Measurements from ENCODE around the gene CLINT1. TPM values are rescaled to one million over a fixed set of nuclear protein-coding genes. Genes with fewer than 3 reads are reported as not detected.

Gene CLINT1
- total and polyA plus RNA-seq, 9 of the 15 experiments (the other 6 are each of a cell fraction or from before 2014, with no cell fraction given), result 23.6 to 125 (median 71.4) TPM

GRCh38 chr5:157744051-157745011, 114.6 kb downstream of the CLINT1 start (continued):
- TF ChIP-seq PRDM10 (IDR thresholded peaks at IDR 0.05; ENCODE audit: partially characterized antibody), result peak; percentile 61
- TF ChIP-seq MLLT1 (IDR thresholded peaks at IDR 0.05), result 0 out of 4 replicates have a peak, but pooled peaks have one; percentile 30 to 40
- 0 out of 2 replicates have a peak, but pooled peaks have one; percentile 47 for TF ChIP-seq THAP12 (CRISPR knock-in tag; IDR thresholded peaks at IDR 0.05)
- peak; percentile 67; the same call in 1 of the 2 replicates for TF ChIP-seq ZBTB2 (IDR thresholded peaks at IDR 0.05)
- no peak for TF ChIP-seq NR2C2 (CRISPR knock-in tag; IDR thresholded peaks at IDR 0.05)
- peak; percentile 21; the same call in 1 of the 2 replicates for TF ChIP-seq NR2C2 (tag; IDR thresholded peaks at IDR 0.05)
- peak; percentile 32; the same call in 1 of the 2 replicates for TF ChIP-seq ZBTB7A (IDR thresholded peaks at IDR 0.05; ENCODE audit: borderline replicate concordance, control insufficient read depth, low read depth, low read length)
- no peak for TF ChIP-seq ARID4B (CRISPR knock-in tag; IDR thresholded peaks at IDR 0.05)
- peak; percentile 32 for TF ChIP-seq KDM5B (IDR thresholded peaks at IDR 0.05; ENCODE audit: insufficient replicate concordance, low read depth, low read length)
- TF ChIP-seq POLR2AphosphoS5 (IDR thresholded peaks at IDR 0.05; ENCODE audit: control insufficient read depth, insufficient read depth, low read depth, low read length), result peak; percentile 37; the same call in 1 of the 2 replicates

All from K562 (cell line).